ENCODE measurements around the gene ANKRD13C. TPM values are rescaled to one million over a fixed set of nuclear protein-coding genes. Genes with fewer than 3 reads are reported as not detected.

The ANKRD13C gene
- total and polyA plus RNA-seq, 2 of the 4 experiments (the other 2 are of a cell fraction), result 8.3 to 10.9 TPM

GRCh38 chr1:70331962-70332361 is 22.6 kb downstream of the ANKRD13C start:
- ATAC-seq (ENCODE audit: low read depth), result no peak

More at GRCh38 chr1:70331962-70332361, 22.6 kb downstream of the ANKRD13C start:
- Histone ChIP-seq H3K14ac (replicated peaks; ENCODE audit: low read depth, low read length) (no peak overlapping the region), H2BK20ac (ENCODE audit: low read depth, low read length) (no peak overlapping the region), H4K20me1 (ENCODE audit: insufficient read depth, low read length) (peaks cover 4% of the 10 kb centered on the region; the same call in 1 of the 2 replicates), H3K56ac (ENCODE audit: extremely low read depth, insufficient read depth, low read length) (no peak overlapping the region), H4K91ac (ENCODE audit: insufficient read depth, low read depth, low read length) (no peak overlapping the region), H2AK5ac (ENCODE audit: low read depth, low read length) (no peak overlapping the region), H3K9me3 (ENCODE audit: control insufficient read depth, insufficient read depth, low read length) (no peaks in the 10 kb centered on the region), H2BK15ac (ENCODE audit: low read depth, low read length) (no peak overlapping the region), H3K27ac (ENCODE audit: insufficient read depth, low read length) (no peak overlapping the region), H3K4me1 (ENCODE audit: control insufficient read depth, insufficient read depth, low read length) (no peaks in the 10 kb centered on the region; the same call in 1 of the 2 replicates), H3K36me3 (ENCODE audit: control insufficient read depth, insufficient read depth, low read length) (peaks cover 8% of the 10 kb centered on the region), H2AK9ac (replicated peaks; ENCODE audit: low read depth, low read length, poor library complexity) (no peak overlapping the region), H3K23ac (ENCODE audit: low read depth, low read length) (no peak overlapping the region), H3K18ac (ENCODE audit: low read depth, low read length) (no peak overlapping the region), H4K8ac (ENCODE audit: low read depth in 2 of 2, low read length in 2 of 2) (no peak overlapping the region), H3K9ac (ENCODE audit: low read depth, low read length) (no peak overlapping the region), H3K4ac (ENCODE audit: low read depth, low read length) (no peak overlapping the region), H2AFZ (replicated peaks; ENCODE audit: low read length, poor library complexity) (no peak overlapping the region), H3K27me3 (ENCODE audit: control insufficient read depth, insufficient read depth, low read length) (no peaks in the 10 kb centered on the region), H2BK120ac (ENCODE audit: low read depth, low read length) (no peak overlapping the region), H3K79me1 (ENCODE audit: low read depth in 1 of 2, low read length in 2 of 2) (peaks cover 22 to 49% of the 10 kb centered on the region in 2 experiments), H3K9me1 (ENCODE audit: insufficient read depth, low read length) (no peaks in the 10 kb centered on the region), H4K5ac (ENCODE audit: low read depth, low read length) (no peak overlapping the region), H3K4me3 (ENCODE audit: insufficient read depth, low read depth, low read length) (no peak overlapping the region), H3K4me2 (ENCODE audit: low read depth, low read length) (no peak overlapping the region), H2BK5ac (ENCODE audit: low read depth, low read length, poor library complexity, severe bottlenecking) (no peak overlapping the region)
- DNase-seq, result no peak
- no TSS peak for BruUV-seq (replicated peaks)
- CTCF ChIA-PET, result no interaction called here
- dilution Hi-C loops (cut with HindIII; ENCODE audit: low sequenced_read_pairs, unreplicated experiment), result no loop called here
- TF ChIP-seq CEBPB (IDR thresholded peaks at IDR 0.05; ENCODE audit: low read depth, low read length), result no peak
- no peak for TF ChIP-seq SMC3 (IDR thresholded peaks at IDR 0.05; ENCODE audit: low read depth, low read length)
- TF ChIP-seq POLR2A (IDR thresholded peaks at IDR 0.05; ENCODE audit: low read depth, low read length), result no peak
- TF ChIP-seq CTCF (conservative IDR thresholded peaks at IDR 0.05; ENCODE audit: low read depth, low read length), result no peak
- no peak for TF ChIP-seq RAD21 (IDR thresholded peaks at IDR 0.05; ENCODE audit: low read length)
- no peak for TF ChIP-seq MAZ (IDR thresholded peaks at IDR 0.05; ENCODE audit: borderline replicate concordance, low read depth, low read length)
- no peak for TF ChIP-seq NFE2L2 (IDR thresholded peaks at IDR 0.05; ENCODE audit: low read depth, low read length)
- no peak for TF ChIP-seq ELK1 (IDR thresholded peaks at IDR 0.05; ENCODE audit: borderline replicate concordance, low read depth, low read length)
- TF ChIP-seq MAFK (IDR thresholded peaks at IDR 0.05; ENCODE audit: low read depth, low read length), result no peak
- TF ChIP-seq RCOR1 (IDR thresholded peaks at IDR 0.05; ENCODE audit: insufficient replicate concordance, low read length), result no peak
- TF ChIP-seq FOS (IDR thresholded peaks at IDR 0.05; ENCODE audit: low read depth, low read length), result no peak
- TF ChIP-seq MXI1 (IDR thresholded peaks at IDR 0.05; ENCODE audit: borderline replicate concordance, low read depth, low read length), result no peak
- in situ Hi-C loops (cut with MboI; ENCODE audit: low sequenced_read_pairs), result no loop called here
- intact Hi-C loops (cut with micrococcal nuclease), result no loop called here
- POLR2A ChIA-PET (ENCODE audit: unreplicated experiment), result no interaction called here
